Esophagus muscularis mucosa (tissue), 3 donors: ENCODE results near the gene FGFBP1.

Experiments used
- POLR2A ChIP-seq: fragments of 450-650 bp; IDR thresholded peaks from one replicate; pipeline ENCODE4 v1.6.1; 2017; ENCODE audit warnings: antibody characterized with exemption, moderate library complexity, mild to moderate bottlenecking, low read depth
- TF ChIP-seq, protein P1 (sequence below), 3 experiments: fragments of 200-600 bp in 2 of 3; fragments of 450-650 bp in 1 of 3; sonication (generic) in 2 of 3; IDR thresholded peaks; one replicate each; pipeline ENCODE4 v1.5.1; 2017 to 2019; ENCODE audit warnings: antibody characterized with exemption in 3 of 3, mild to moderate bottlenecking in 2 of 3, moderate library complexity in 1 of 3

GRCh38 chr4:15912961-15913630 lies 25.4 kb downstream of the FGFBP1 start:
- no peak for TF ChIP-seq POLR2A
- TF ChIP-seq, protein P1, sequence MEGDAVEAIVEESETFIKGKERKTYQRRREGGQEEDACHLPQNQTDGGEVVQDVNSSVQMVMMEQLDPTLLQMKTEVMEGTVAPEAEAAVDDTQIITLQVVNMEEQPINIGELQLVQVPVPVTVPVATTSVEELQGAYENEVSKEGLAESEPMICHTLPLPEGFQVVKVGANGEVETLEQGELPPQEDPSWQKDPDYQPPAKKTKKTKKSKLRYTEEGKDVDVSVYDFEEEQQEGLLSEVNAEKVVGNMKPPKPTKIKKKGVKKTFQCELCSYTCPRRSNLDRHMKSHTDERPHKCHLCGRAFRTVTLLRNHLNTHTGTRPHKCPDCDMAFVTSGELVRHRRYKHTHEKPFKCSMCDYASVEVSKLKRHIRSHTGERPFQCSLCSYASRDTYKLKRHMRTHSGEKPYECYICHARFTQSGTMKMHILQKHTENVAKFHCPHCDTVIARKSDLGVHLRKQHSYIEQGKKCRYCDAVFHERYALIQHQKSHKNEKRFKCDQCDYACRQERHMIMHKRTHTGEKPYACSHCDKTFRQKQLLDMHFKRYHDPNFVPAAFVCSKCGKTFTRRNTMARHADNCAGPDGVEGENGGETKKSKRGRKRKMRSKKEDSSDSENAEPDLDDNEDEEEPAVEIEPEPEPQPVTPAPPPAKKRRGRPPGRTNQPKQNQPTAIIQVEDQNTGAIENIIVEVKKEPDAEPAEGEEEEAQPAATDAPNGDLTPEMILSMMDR (IDR thresholded peaks at IDR 0.05) = no peak
